Measurements from ENCODE around the gene MAP2K5. TPM values are rescaled to one million over a fixed set of nuclear protein-coding genes. Genes with fewer than 3 reads are reported as not detected.

The MAP2K5 gene
- total and polyA plus RNA-seq, 4 donors, result 3.8 to 6.4 (median 5.6) TPM

- Histone ChIP-seq H3K9me3 (ENCODE audit: control insufficient read depth in 4 of 4, low read length in 3 of 4) (no peaks in the 10 kb centered on the region), H3K36me3 (ENCODE audit: control insufficient read depth in 4 of 4, insufficient read depth in 3 of 4, low read depth in 1 of 4, low read length in 3 of 4) (peaks cover 0 to 2% (median 0%) of the 10 kb centered on the region in 4 donors), H3K27me3 (ENCODE audit: control insufficient read depth in 4 of 4, insufficient read depth in 4 of 4, low read length in 3 of 4) (no peaks in the 10 kb centered on the region), H3K27ac (ENCODE audit: low read depth in 1 of 2, low read length in 2 of 2) (no peak overlapping the region), H3K4me1 (ENCODE audit: control insufficient read depth in 4 of 4, insufficient read depth in 4 of 4, low read length in 3 of 4) (no peaks in the 10 kb centered on the region), H3K9ac (ENCODE audit: low read depth in 1 of 2, low read length in 2 of 2) (no peak overlapping the region), H3K4me3 (ENCODE audit: low read depth in 1 of 3, low read length in 3 of 3) (no peak overlapping the region)
- 87% methylated on average over 13 of the region's 13 CpGs for WGBS
- no peak for TF ChIP-seq HNF4G (IDR thresholded peaks at IDR 0.05)
- TF ChIP-seq, protein P1, sequence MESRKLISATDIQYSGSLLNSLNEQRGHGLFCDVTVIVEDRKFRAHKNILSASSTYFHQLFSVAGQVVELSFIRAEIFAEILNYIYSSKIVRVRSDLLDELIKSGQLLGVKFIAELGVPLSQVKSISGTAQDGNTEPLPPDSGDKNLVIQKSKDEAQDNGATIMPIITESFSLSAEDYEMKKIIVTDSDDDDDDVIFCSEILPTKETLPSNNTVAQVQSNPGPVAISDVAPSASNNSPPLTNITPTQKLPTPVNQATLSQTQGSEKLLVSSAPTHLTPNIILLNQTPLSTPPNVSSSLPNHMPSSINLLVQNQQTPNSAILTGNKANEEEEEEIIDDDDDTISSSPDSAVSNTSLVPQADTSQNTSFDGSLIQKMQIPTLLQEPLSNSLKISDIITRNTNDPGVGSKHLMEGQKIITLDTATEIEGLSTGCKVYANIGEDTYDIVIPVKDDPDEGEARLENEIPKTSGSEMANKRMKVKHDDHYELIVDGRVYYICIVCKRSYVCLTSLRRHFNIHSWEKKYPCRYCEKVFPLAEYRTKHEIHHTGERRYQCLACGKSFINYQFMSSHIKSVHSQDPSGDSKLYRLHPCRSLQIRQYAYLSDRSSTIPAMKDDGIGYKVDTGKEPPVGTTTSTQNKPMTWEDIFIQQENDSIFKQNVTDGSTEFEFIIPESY (IDR thresholded peaks at IDR 0.05), result no peak
- TF ChIP-seq SP1 (IDR thresholded peaks at IDR 0.05), result no peak
- no peak for TF ChIP-seq FOXA2 (IDR thresholded peaks at IDR 0.05)
- TF ChIP-seq, protein P2, sequence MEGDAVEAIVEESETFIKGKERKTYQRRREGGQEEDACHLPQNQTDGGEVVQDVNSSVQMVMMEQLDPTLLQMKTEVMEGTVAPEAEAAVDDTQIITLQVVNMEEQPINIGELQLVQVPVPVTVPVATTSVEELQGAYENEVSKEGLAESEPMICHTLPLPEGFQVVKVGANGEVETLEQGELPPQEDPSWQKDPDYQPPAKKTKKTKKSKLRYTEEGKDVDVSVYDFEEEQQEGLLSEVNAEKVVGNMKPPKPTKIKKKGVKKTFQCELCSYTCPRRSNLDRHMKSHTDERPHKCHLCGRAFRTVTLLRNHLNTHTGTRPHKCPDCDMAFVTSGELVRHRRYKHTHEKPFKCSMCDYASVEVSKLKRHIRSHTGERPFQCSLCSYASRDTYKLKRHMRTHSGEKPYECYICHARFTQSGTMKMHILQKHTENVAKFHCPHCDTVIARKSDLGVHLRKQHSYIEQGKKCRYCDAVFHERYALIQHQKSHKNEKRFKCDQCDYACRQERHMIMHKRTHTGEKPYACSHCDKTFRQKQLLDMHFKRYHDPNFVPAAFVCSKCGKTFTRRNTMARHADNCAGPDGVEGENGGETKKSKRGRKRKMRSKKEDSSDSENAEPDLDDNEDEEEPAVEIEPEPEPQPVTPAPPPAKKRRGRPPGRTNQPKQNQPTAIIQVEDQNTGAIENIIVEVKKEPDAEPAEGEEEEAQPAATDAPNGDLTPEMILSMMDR (IDR thresholded peaks at IDR 0.05; ENCODE audit: low read depth, low read length, missing input control), result no peak
- TF ChIP-seq, protein P3, sequence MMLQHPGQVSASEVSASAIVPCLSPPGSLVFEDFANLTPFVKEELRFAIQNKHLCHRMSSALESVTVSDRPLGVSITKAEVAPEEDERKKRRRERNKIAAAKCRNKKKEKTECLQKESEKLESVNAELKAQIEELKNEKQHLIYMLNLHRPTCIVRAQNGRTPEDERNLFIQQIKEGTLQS (IDR thresholded peaks at IDR 0.05), result no peak
- TF ChIP-seq, protein P4, sequence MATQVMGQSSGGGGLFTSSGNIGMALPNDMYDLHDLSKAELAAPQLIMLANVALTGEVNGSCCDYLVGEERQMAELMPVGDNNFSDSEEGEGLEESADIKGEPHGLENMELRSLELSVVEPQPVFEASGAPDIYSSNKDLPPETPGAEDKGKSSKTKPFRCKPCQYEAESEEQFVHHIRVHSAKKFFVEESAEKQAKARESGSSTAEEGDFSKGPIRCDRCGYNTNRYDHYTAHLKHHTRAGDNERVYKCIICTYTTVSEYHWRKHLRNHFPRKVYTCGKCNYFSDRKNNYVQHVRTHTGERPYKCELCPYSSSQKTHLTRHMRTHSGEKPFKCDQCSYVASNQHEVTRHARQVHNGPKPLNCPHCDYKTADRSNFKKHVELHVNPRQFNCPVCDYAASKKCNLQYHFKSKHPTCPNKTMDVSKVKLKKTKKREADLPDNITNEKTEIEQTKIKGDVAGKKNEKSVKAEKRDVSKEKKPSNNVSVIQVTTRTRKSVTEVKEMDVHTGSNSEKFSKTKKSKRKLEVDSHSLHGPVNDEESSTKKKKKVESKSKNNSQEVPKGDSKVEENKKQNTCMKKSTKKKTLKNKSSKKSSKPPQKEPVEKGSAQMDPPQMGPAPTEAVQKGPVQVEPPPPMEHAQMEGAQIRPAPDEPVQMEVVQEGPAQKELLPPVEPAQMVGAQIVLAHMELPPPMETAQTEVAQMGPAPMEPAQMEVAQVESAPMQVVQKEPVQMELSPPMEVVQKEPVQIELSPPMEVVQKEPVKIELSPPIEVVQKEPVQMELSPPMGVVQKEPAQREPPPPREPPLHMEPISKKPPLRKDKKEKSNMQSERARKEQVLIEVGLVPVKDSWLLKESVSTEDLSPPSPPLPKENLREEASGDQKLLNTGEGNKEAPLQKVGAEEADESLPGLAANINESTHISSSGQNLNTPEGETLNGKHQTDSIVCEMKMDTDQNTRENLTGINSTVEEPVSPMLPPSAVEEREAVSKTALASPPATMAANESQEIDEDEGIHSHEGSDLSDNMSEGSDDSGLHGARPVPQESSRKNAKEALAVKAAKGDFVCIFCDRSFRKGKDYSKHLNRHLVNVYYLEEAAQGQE (IDR thresholded peaks at IDR 0.05), result no peak
- TF ChIP-seq RAD21 (IDR thresholded peaks at IDR 0.05), result no peak
- no peak for TF ChIP-seq JUND (IDR thresholded peaks at IDR 0.05)
- no peak for TF ChIP-seq TAF1 (conservative IDR thresholded peaks at IDR 0.05)
- TF ChIP-seq NR2F2 (IDR thresholded peaks at IDR 0.05), result no peak
- TF ChIP-seq, protein P5, sequence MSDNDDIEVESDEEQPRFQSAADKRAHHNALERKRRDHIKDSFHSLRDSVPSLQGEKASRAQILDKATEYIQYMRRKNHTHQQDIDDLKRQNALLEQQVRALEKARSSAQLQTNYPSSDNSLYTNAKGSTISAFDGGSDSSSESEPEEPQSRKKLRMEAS (IDR thresholded peaks at IDR 0.05), result no peak
- no peak for TF ChIP-seq YY1 (IDR thresholded peaks at IDR 0.05)
- DNase-seq (ENCODE audit: low spot score), result no peak
These were observed 227.2 kb downstream of the MAP2K5 start for GRCh38 chr15:67769497-67770357.

DNA sequence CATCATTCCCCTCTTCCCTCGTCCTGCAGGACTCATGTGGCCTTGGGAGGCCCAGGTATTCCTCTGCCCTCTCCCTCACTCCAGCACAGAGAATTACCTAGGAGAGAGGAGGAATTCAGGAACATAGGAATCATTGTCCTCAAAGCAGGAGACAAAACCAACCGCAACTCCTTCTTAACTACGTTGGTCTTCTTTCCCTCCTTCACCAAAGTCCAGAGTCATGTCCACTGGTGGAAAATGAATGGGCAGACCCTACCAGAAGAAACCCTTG, 227.8 kb downstream of the MAP2K5 start:
- peaks cover 0 to 2% (median 0%) of the 10 kb centered on the region in 4 donors for H3K36me3 ChIP-seq (ENCODE audit: control insufficient read depth in 4 of 4, insufficient read depth in 3 of 4, low read depth in 1 of 4, low read length in 3 of 4)
- no peak overlapping the region for H3K9ac ChIP-seq (ENCODE audit: low read depth in 1 of 2, low read length in 2 of 2)
- no peak overlapping the region for H3K27ac ChIP-seq (ENCODE audit: low read depth in 1 of 2, low read length in 2 of 2)
- H3K4me3 ChIP-seq (ENCODE audit: low read depth in 1 of 3, low read length in 3 of 3), result no peak overlapping the region
- no peaks in the 10 kb centered on the region for H3K4me1 ChIP-seq (ENCODE audit: control insufficient read depth in 4 of 4, insufficient read depth in 4 of 4, low read length in 3 of 4)
- TF ChIP-seq GABPA (IDR thresholded peaks at IDR 0.05 in 1 of 2, conservative IDR thresholded peaks at IDR 0.05 in 1 of 2) (no peak), HNF4A (conservative IDR thresholded peaks at IDR 0.05) (no peak), TAF1 (conservative IDR thresholded peaks at IDR 0.05) (no peak), EGR1 (IDR thresholded peaks at IDR 0.05; ENCODE audit: low read depth in 2 of 2) (no peak), RXRA (IDR thresholded peaks at IDR 0.05) (no peak), HNF4G (IDR thresholded peaks at IDR 0.05) (no peak), JUND (IDR thresholded peaks at IDR 0.05) (no peak), SP1 (IDR thresholded peaks at IDR 0.05) (no peak)
- TF ChIP-seq, protein P4 (IDR thresholded peaks at IDR 0.05), result no peak
- TF ChIP-seq, protein P2 (IDR thresholded peaks at IDR 0.05; ENCODE audit: low read depth, low read length, missing input control), result no peak
- no peaks in the 10 kb centered on the region for H3K27me3 ChIP-seq (ENCODE audit: control insufficient read depth in 4 of 4, insufficient read depth in 4 of 4, low read length in 3 of 4)
- 98% methylated on average over 3 of the region's 3 CpGs for WGBS
- no peaks in the 10 kb centered on the region for H3K9me3 ChIP-seq (ENCODE audit: control insufficient read depth in 4 of 4, low read length in 3 of 4)
- DNase-seq (ENCODE audit: low spot score), result no peak

Data from liver (tissue), 9 donors.